KMS-11 (cell line): Measurements from ENCODE around the gene PTPRN2.

Experiments
- H2AFZ ChIP-seq: fragments of 200-600 bp; sonication (generic); 2 replicates; pipeline ENCODE4 v1.6.1; 2016; ENCODE audit warnings: antibody characterized with exemption, mixed run types, low read depth
- H3K27ac ChIP-seq: fragments of 200-600 bp; sonication (generic); 2 replicates; pipeline ENCODE4 v1.6.1; 2016; ENCODE audit warnings: mild to moderate bottlenecking, mixed run types
- H3K27me3 ChIP-seq: fragments of 200-600 bp; sonication (generic); 2 replicates; pipeline ENCODE4 v1.6.1; 2017; ENCODE audit warnings: mild to moderate bottlenecking, low read depth, mixed run types, moderate library complexity; ENCODE audit not compliant: insufficient read depth
- H3K36me3 ChIP-seq: fragments of 200-600 bp; sonication (generic); 2 replicates; pipeline ENCODE4 v1.6.1; 2017; ENCODE audit warnings: mild to moderate bottlenecking, mixed run types; ENCODE audit not compliant: insufficient read depth
- H3K4me1 ChIP-seq: fragments of 200-600 bp; sonication (generic); 2 replicates; pipeline ENCODE4 v1.6.1; 2016; ENCODE audit warnings: mild to moderate bottlenecking, low read depth, mixed run types; ENCODE audit not compliant: poor library complexity, severe bottlenecking
- H3K4me2 ChIP-seq: fragments of 200-600 bp; sonication (generic); 2 replicates; pipeline ENCODE4 v1.7.0; 2016; ENCODE audit warnings: mild to moderate bottlenecking, mixed run types
- H3K4me3 ChIP-seq: fragments of 200-600 bp; sonication (generic); IDR thresholded peaks from 2 replicates; pipeline ENCODE4 v1.6.1; 2017; ENCODE audit warnings: low read depth, low read length, mixed read lengths; ENCODE audit not compliant: insufficient read depth
- H3K79me2 ChIP-seq: fragments of 200-600 bp; sonication (generic); 2 replicates; pipeline ENCODE4 v1.6.1; 2016; ENCODE audit warnings: low read depth, mixed run types; ENCODE audit not compliant: insufficient read depth
- H3K9ac ChIP-seq: fragments of 200-600 bp; sonication (generic); 2 replicates; pipeline ENCODE4 v1.6.1; 2016; ENCODE audit warnings: mild to moderate bottlenecking, mixed run types
- H4K20me1 ChIP-seq: fragments of 200-600 bp; sonication (generic); 2 replicates; pipeline ENCODE4 v1.6.1; 2016; ENCODE audit warnings: mild to moderate bottlenecking, mixed run types; ENCODE audit not compliant: insufficient read depth
- TF ChIP-seq, protein P1 (sequence below): fragments of 200-600 bp; sonication (generic); conservative IDR thresholded peaks from 2 replicates; pipeline ENCODE4 v1.6.1; 2017; ENCODE audit warnings: low read depth, mild to moderate bottlenecking, antibody characterized with exemption, low read length, moderate library complexity, mixed read lengths

PTPRN2 gene

GRCh38 chr7:158283016-158283974 is 304.3 kb downstream of the PTPRN2 start:
- no peak overlapping the region for H3K4me3 ChIP-seq
- no peaks in the 10 kb centered on the region for H3K4me1 ChIP-seq
- no peak overlapping the region for H2AFZ ChIP-seq
- no peaks in the 10 kb centered on the region for H4K20me1 ChIP-seq
- H3K27ac ChIP-seq, result no peak overlapping the region
- H3K79me2 ChIP-seq, result no peaks in the 10 kb centered on the region
- H3K36me3 ChIP-seq, result no peaks in the 10 kb centered on the region
- TF ChIP-seq, protein P1, sequence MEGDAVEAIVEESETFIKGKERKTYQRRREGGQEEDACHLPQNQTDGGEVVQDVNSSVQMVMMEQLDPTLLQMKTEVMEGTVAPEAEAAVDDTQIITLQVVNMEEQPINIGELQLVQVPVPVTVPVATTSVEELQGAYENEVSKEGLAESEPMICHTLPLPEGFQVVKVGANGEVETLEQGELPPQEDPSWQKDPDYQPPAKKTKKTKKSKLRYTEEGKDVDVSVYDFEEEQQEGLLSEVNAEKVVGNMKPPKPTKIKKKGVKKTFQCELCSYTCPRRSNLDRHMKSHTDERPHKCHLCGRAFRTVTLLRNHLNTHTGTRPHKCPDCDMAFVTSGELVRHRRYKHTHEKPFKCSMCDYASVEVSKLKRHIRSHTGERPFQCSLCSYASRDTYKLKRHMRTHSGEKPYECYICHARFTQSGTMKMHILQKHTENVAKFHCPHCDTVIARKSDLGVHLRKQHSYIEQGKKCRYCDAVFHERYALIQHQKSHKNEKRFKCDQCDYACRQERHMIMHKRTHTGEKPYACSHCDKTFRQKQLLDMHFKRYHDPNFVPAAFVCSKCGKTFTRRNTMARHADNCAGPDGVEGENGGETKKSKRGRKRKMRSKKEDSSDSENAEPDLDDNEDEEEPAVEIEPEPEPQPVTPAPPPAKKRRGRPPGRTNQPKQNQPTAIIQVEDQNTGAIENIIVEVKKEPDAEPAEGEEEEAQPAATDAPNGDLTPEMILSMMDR, result no peak
- H3K9ac ChIP-seq, result no peak overlapping the region
- no peak overlapping the region for H3K4me2 ChIP-seq
- H3K27me3 ChIP-seq, result peaks cover 19% of the 10 kb centered on the region

- Histone ChIP-seq H2AFZ (no peak overlapping the region), H3K27me3 (peaks cover 21% of the 10 kb centered on the region), H3K4me2 (no peak overlapping the region), H3K79me2 (no peaks in the 10 kb centered on the region), H4K20me1 (no peaks in the 10 kb centered on the region), H3K4me3 (no peak overlapping the region), H3K36me3 (no peaks in the 10 kb centered on the region), H3K9ac (no peak overlapping the region), H3K4me1 (no peaks in the 10 kb centered on the region), H3K27ac (no peak overlapping the region)
- TF ChIP-seq, protein P1, result no peak
Observed at GRCh38 chr7:158282461-158283001, 305.1 kb downstream of the PTPRN2 start.

DNA sequence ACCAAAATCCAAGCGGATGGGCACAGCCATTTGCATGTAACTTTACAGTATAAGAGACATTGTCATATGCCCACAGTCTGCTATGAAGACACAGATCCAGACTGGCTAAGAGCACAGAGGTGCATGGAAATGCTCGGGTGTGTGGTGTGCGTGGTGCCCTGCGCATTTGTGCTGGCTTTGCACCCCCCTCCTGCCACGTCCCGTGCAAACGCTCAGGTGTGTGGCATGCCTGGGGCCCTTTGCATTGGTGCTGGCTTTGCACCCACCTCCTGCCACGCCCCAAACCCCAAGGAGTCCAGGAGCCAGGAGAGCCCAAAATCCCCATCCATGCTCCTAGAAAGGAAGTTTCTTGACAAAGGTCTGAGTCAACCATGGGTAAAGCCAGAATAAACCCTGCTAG is 306.2 kb downstream of the PTPRN2 start:
- Histone ChIP-seq H3K4me1 (no peaks in the 10 kb centered on the region), H3K4me2 (no peak overlapping the region), H3K36me3 (no peaks in the 10 kb centered on the region), H3K4me3 (no peak overlapping the region), H4K20me1 (no peaks in the 10 kb centered on the region), H3K9ac (no peak overlapping the region), H3K27ac (no peak overlapping the region), H3K27me3 (peaks cover 21% of the 10 kb centered on the region), H2AFZ (no peak overlapping the region), H3K79me2 (no peaks in the 10 kb centered on the region)
- TF ChIP-seq, protein P1, result no peak

DNA sequence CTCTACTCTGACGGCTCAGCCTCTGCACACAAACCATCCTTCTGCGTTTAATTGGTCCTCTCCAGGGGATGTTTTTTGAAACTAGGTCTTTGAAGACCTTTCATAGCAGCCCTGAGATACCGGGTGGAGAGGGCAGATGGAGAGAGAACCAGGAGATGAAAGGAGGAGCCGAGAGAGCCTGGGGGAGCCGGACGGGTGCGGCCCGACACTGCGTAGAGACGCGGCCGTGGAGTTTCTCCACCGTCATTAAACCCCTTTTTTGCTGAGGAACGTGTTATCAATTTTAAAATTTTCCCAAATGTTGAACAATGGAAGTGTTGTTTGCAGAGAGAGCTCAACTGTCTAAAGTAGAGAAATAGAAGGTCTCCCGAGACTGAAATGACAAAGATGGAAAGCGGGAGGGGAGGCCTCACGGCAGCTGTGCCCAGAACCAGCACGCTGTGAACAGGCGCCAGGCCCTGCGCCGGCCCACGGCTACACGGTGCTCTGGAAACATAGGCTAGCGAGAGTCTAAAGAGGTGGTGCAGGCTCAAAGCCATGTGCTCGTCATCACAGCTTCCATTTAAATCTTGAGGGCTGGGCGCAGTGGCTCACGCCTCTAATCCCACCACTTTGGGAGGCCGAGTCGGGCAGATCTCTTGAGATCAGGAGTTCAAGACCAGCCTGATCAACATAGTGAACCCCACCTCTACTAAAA is 307.0 kb downstream of the PTPRN2 start:
- Histone ChIP-seq H3K4me3 (no peak overlapping the region), H3K27me3 (peaks cover 21% of the 10 kb centered on the region), H2AFZ (no peak overlapping the region), H3K79me2 (no peaks in the 10 kb centered on the region), H4K20me1 (no peaks in the 10 kb centered on the region), H3K4me2 (no peak overlapping the region), H3K4me1 (no peaks in the 10 kb centered on the region), H3K36me3 (no peaks in the 10 kb centered on the region), H3K9ac (no peak overlapping the region), H3K27ac (no peak overlapping the region)
- TF ChIP-seq, protein P1, result no peak
